HG03520 (cell line): ENCODE measurements around the gene TFDP1.

Experiments used
- ATAC-seq: cut with Tn5 transposase; IDR thresholded peaks from one replicate; pipeline ENCODE4 v1.9.1; 2021; ENCODE audit warnings: mild to moderate bottlenecking, moderate library complexity; ENCODE audit not compliant: unreplicated experiment

TFDP1 gene

GRCh38 chr13:113644800-113645199 lies 60.2 kb downstream of the TFDP1 start:
- ATAC-seq: no peak

GRCh38 chr13:113645329-113645728 lies 60.8 kb downstream of the TFDP1 start:
- ATAC-seq: no peak

GRCh38 chr13:113646376-113646775 lies 61.8 kb downstream of the TFDP1 start:
- no peak for ATAC-seq

GRCh38 chr13:113646921-113647340 lies 62.4 kb downstream of the TFDP1 start:
- ATAC-seq: no peak

- ATAC-seq: no peak
Observed at GRCh38 chr13:113647351-113648215, 63.0 kb downstream of the TFDP1 start.

GRCh38 chr13:113648216-113648610 lies 63.7 kb downstream of the TFDP1 start:
- no peak for ATAC-seq

- ATAC-seq: no peak
Observed at GRCh38 chr13:113649212-113649611, 64.7 kb downstream of the TFDP1 start.

- no peak for ATAC-seq
Observed at GRCh38 chr13:113650275-113650674, 65.7 kb downstream of the TFDP1 start.

GRCh38 chr13:113650731-113651148 lies 66.2 kb downstream of the TFDP1 start:
- no peak for ATAC-seq

GRCh38 chr13:113651511-113652403 lies 67.2 kb downstream of the TFDP1 start:
- no peak for ATAC-seq

- ATAC-seq: no peak
Observed at GRCh38 chr13:113652404-113653263, 68.1 kb downstream of the TFDP1 start.

GRCh38 chr13:113653264-113654174 lies 69.0 kb downstream of the TFDP1 start:
- ATAC-seq: no peak

GRCh38 chr13:113654175-113654560 lies 69.6 kb downstream of the TFDP1 start:
- ATAC-seq: no peak

GRCh38 chr13:113654591-113655345 lies 70.2 kb downstream of the TFDP1 start:
- no peak for ATAC-seq

GRCh38 chr13:113655346-113656002 lies 70.9 kb downstream of the TFDP1 start:
- ATAC-seq: no peak

GRCh38 chr13:113656003-113656588 lies 71.5 kb downstream of the TFDP1 start:
- no peak for ATAC-seq

GRCh38 chr13:113656831-113657671 lies 72.5 kb downstream of the TFDP1 start:
- no peak for ATAC-seq
